Hematopoietic multipotent progenitor cell treated with erythropoietin and hydrocortisone succinate and interleukin-3 and kit ligand, for 6 days (in vitro differentiated cells): ENCODE measurements around the gene CBLL1.
A peak's percentile ranks its signal among the peaks of the same experiment; 100 is the strongest.

Experiments used
- DNase-seq: peaks from one replicate; pipeline ENCODE4 v3.0.0-alpha.2; 2015

CBLL1 gene

GRCh38 chr7:107743567-107744344 lies at the start of gene CBLL1:
Gene CBLL1 (plus strand): TSS chr7:107744142. CDS start chr7:107744164, 22 bp downstream.
- DNase-seq = peak; percentile 97

GRCh38 chr7:107694386-107694785 lies 49.6 kb upstream of the CBLL1 start:
- no peak for DNase-seq

GRCh38 chr7:107696330-107696946 lies 47.5 kb upstream of the CBLL1 start:
- no peak for DNase-seq

- DNase-seq = no peak
These were observed 46.5 kb upstream of the CBLL1 start for GRCh38 chr7:107697321-107698049.

- no peak for DNase-seq
These were observed 43.4 kb upstream of the CBLL1 start for GRCh38 chr7:107700570-107700969.

GRCh38 chr7:107701191-107701590 lies 42.8 kb upstream of the CBLL1 start:
- no peak for DNase-seq

GRCh38 chr7:107703219-107703618 lies 40.7 kb upstream of the CBLL1 start:
- no peak for DNase-seq

- DNase-seq = no peak
These were observed 40.1 kb upstream of the CBLL1 start for GRCh38 chr7:107703872-107704271.

- no peak for DNase-seq
These were observed 35.0 kb upstream of the CBLL1 start for GRCh38 chr7:107708956-107709355.

GRCh38 chr7:107711301-107711700 lies 32.6 kb upstream of the CBLL1 start:
- DNase-seq = no peak

- no peak for DNase-seq
These were observed 31.9 kb upstream of the CBLL1 start for GRCh38 chr7:107712025-107712424.

GRCh38 chr7:107712896-107713295 lies 31.0 kb upstream of the CBLL1 start:
- no peak for DNase-seq

GRCh38 chr7:107715531-107715930 lies 28.4 kb upstream of the CBLL1 start:
- DNase-seq = no peak

GRCh38 chr7:107718456-107719193 lies 25.3 kb upstream of the CBLL1 start:
- no peak for DNase-seq

GRCh38 chr7:107721286-107721685 lies 22.7 kb upstream of the CBLL1 start:
- no peak for DNase-seq

GRCh38 chr7:107723255-107723654 lies 20.7 kb upstream of the CBLL1 start:
- DNase-seq = no peak

- peak; percentile 74 for DNase-seq
These were observed 18.7 kb upstream of the CBLL1 start for GRCh38 chr7:107725138-107725740.

- no peak for DNase-seq
These were observed 17.4 kb upstream of the CBLL1 start for GRCh38 chr7:107726356-107727130.

GRCh38 chr7:107728276-107728675 lies 15.7 kb upstream of the CBLL1 start:
- DNase-seq = no peak

- no peak for DNase-seq
These were observed 1.0 kb upstream of the CBLL1 start for GRCh38 chr7:107742678-107743566.

- DNase-seq = no peak
These were observed 406 bp downstream of the CBLL1 start for GRCh38 chr7:107744345-107744750.
